IMR-90 (cell line): ENCODE measurements around the gene GAL3ST1. TPM values are rescaled to one million over a fixed set of nuclear protein-coding genes. Genes with fewer than 3 reads are reported as not detected.

Experiments used
- ATAC-seq: fragments of 200-7000 bp; cut with Tn5 transposase; 2 replicates; pipeline ENCODE4 v1.9.1; 2020; ENCODE audit warnings: low read depth, mild to moderate bottlenecking, moderate library complexity
- BruUV-seq: library from RNA; stranded (reverse); fragments of 400-500 nt; replicated peaks from 2 replicates; lab custom pipeline; 2021; lab: Mats Ljungman, UMichigan
- CTCF ChIA-PET: fragments of 300-600 bp; formaldehyde crosslinking; extraction: SDS; loops from one replicate; lab custom pipeline; 2021; ENCODE audit warnings: antibody characterized with exemption; lab: Yijun Ruan, JAX
- POLR2A ChIA-PET: fragments of 300-600 bp; sonication (Branson Sonifier 250); formaldehyde crosslinking; loops from one replicate; lab custom pipeline; 2022; ENCODE audit warnings: antibody characterized with exemption; ENCODE audit not compliant: unreplicated experiment; lab: Charles Lee
- DNase-seq: peaks from one replicate; pipeline ENCODE4 v3.0.0; 2013
- H2AFZ ChIP-seq: replicated peaks from 2 replicates; pipeline ENCODE3; 2013; ENCODE audit warnings: low read length, mild to moderate bottlenecking; ENCODE audit not compliant: poor library complexity
- H2AK5ac ChIP-seq: 2 replicates; pipeline ENCODE4 v1.6.1; 2013; ENCODE audit warnings: low read depth, low read length, inconsistent platforms
- H2AK9ac ChIP-seq: replicated peaks from 2 replicates; pipeline ENCODE3; 2013; ENCODE audit warnings: mild to moderate bottlenecking, low read depth, low read length, moderate library complexity; ENCODE audit not compliant: poor library complexity
- H2BK120ac ChIP-seq: 2 replicates; pipeline ENCODE4 v1.6.1; 2013; ENCODE audit warnings: low read depth, low read length, inconsistent platforms
- H2BK15ac ChIP-seq: 3 replicates; pipeline ENCODE4 v1.6.1; 2013; ENCODE audit warnings: low read depth, low read length, inconsistent platforms
- H2BK20ac ChIP-seq: 2 replicates; pipeline ENCODE4 v1.6.1; 2013; ENCODE audit warnings: low read depth, mild to moderate bottlenecking, inconsistent platforms, low read length, moderate library complexity
- H2BK5ac ChIP-seq: 2 replicates; pipeline ENCODE4 v1.6.1; 2013; ENCODE audit warnings: mild to moderate bottlenecking, low read depth, low read length, inconsistent platforms; ENCODE audit not compliant: poor library complexity, severe bottlenecking
- H3K14ac ChIP-seq: replicated peaks from 2 replicates; pipeline ENCODE4 v1.6.1; 2013; ENCODE audit warnings: low read depth, low read length, inconsistent platforms
- H3K18ac ChIP-seq: 2 replicates; pipeline ENCODE4 v1.6.1; 2013; ENCODE audit warnings: low read depth, low read length, control low read depth
- H3K23ac ChIP-seq: 2 replicates; pipeline ENCODE4 v1.6.1; 2013; ENCODE audit warnings: low read depth, low read length, inconsistent platforms
- H3K27ac ChIP-seq: 2 replicates; pipeline ENCODE4 v1.5.1; 2013; ENCODE audit warnings: mild to moderate bottlenecking, control low read depth, low read length; ENCODE audit not compliant: insufficient read depth
- H3K27me3 ChIP-seq: 2 replicates; pipeline ENCODE4 v1.6.1; 2013; ENCODE audit warnings: low read length; ENCODE audit not compliant: control insufficient read depth, insufficient read depth
- H3K36me3 ChIP-seq: 2 replicates; pipeline ENCODE4 v1.6.1; 2013; ENCODE audit warnings: low read length, mixed read lengths; ENCODE audit not compliant: control insufficient read depth, insufficient read depth
- H3K4ac ChIP-seq: 2 replicates; pipeline ENCODE4 v1.6.1; 2013; ENCODE audit warnings: low read depth, low read length, inconsistent platforms
- H3K4me1 ChIP-seq: 2 replicates; pipeline ENCODE4 v1.6.1; 2013; ENCODE audit warnings: low read length, mixed read lengths; ENCODE audit not compliant: control insufficient read depth, insufficient read depth
- H3K4me2 ChIP-seq: 2 replicates; pipeline ENCODE4 v1.6.1; 2013; ENCODE audit warnings: low read depth, mild to moderate bottlenecking, control low read depth, low read length, moderate library complexity
- H3K4me3 ChIP-seq: 2 replicates; pipeline ENCODE4 v1.5.1; 2013; ENCODE audit warnings: low read depth, mild to moderate bottlenecking, control low read depth, low read length, moderate library complexity; ENCODE audit not compliant: insufficient read depth
- H3K56ac ChIP-seq: 2 replicates; pipeline ENCODE4 v1.6.1; 2013; ENCODE audit warnings: low read length, inconsistent platforms; ENCODE audit not compliant: insufficient read depth; ENCODE audit errors: extremely low read depth
- H3K79me1 ChIP-seq, 2 experiments: 2 replicates each; pipeline ENCODE4 v1.6.1; 2013; ENCODE audit warnings: low read length in 2 of 2, inconsistent platforms in 1 of 2, low read depth in 1 of 2
- H3K9ac ChIP-seq: 2 replicates; pipeline ENCODE4 v1.6.1; 2013; ENCODE audit warnings: low read depth, low read length, control low read depth
- H3K9me1 ChIP-seq: 2 replicates; pipeline ENCODE4 v1.6.1; 2013; ENCODE audit warnings: low read length, inconsistent platforms; ENCODE audit not compliant: insufficient read depth
- H3K9me3 ChIP-seq: 2 replicates; pipeline ENCODE4 v1.6.1; 2013; ENCODE audit warnings: low read length; ENCODE audit not compliant: control insufficient read depth, insufficient read depth
- H4K20me1 ChIP-seq: 2 replicates; pipeline ENCODE4 v1.6.1; 2013; ENCODE audit warnings: low read length, inconsistent platforms; ENCODE audit not compliant: insufficient read depth
- H4K5ac ChIP-seq: 2 replicates; pipeline ENCODE4 v1.6.1; 2013; ENCODE audit warnings: mild to moderate bottlenecking, low read depth, low read length, control low read depth
- H4K8ac ChIP-seq, 2 experiments: 2 replicates each; pipeline ENCODE4 v1.6.1; 2013; ENCODE audit warnings: low read depth in 2 of 2, low read length in 2 of 2, control low read depth in 1 of 2, inconsistent platforms in 1 of 2
- H4K91ac ChIP-seq: 2 replicates; pipeline ENCODE4 v1.6.1; 2013; ENCODE audit warnings: low read depth, low read length, inconsistent platforms; ENCODE audit not compliant: insufficient read depth
- BHLHE40 ChIP-seq: fragments of 150-350 bp; IDR thresholded peaks from 2 replicates; pipeline ENCODE4 v1.6.1; 2016; ENCODE audit warnings: mild to moderate bottlenecking, low read depth, low read length
- CEBPB ChIP-seq: IDR thresholded peaks from 2 replicates; pipeline ENCODE4 v1.6.1; 2012; ENCODE audit warnings: low read depth, low read length, improper control_type of control experiment
- CHD1 ChIP-seq: IDR thresholded peaks from 2 replicates; pipeline ENCODE4 v1.6.1; 2012; ENCODE audit warnings: low read depth, low read length, improper control_type of control experiment
- FOS ChIP-seq: fragments of 150-350 bp; IDR thresholded peaks from 2 replicates; pipeline ENCODE4 v1.6.1; 2016; ENCODE audit warnings: low read depth, low read length
- MAFK ChIP-seq: IDR thresholded peaks from 2 replicates; pipeline ENCODE4 v1.6.1; 2012; ENCODE audit warnings: low read depth, low read length, improper control_type of control experiment
- MAZ ChIP-seq: IDR thresholded peaks from 2 replicates; pipeline ENCODE4 v1.6.1; 2012; ENCODE audit warnings: low read depth, mild to moderate bottlenecking, low read length, improper control_type of control experiment, moderate library complexity, borderline replicate concordance
- MXI1 ChIP-seq: IDR thresholded peaks from 2 replicates; pipeline ENCODE4 v1.6.1; 2012; ENCODE audit warnings: low read depth, mild to moderate bottlenecking, low read length, moderate library complexity, borderline replicate concordance
- NFE2L2 ChIP-seq: fragments of 150-350 bp; IDR thresholded peaks from 2 replicates; pipeline ENCODE4 v1.6.1; 2016; ENCODE audit warnings: low read depth, mild to moderate bottlenecking, low read length
- POLR2A ChIP-seq: IDR thresholded peaks from 2 replicates; pipeline ENCODE4 v1.6.1; 2012; ENCODE audit warnings: mild to moderate bottlenecking, low read depth, low read length
- RAD21 ChIP-seq: IDR thresholded peaks from 2 replicates; pipeline ENCODE4 v1.6.1; 2012; ENCODE audit warnings: low read length, improper control_type of control experiment
- RCOR1 ChIP-seq: IDR thresholded peaks from 2 replicates; pipeline ENCODE4 v1.6.1; 2012; ENCODE audit warnings: mild to moderate bottlenecking, low read length, improper control_type of control experiment; ENCODE audit not compliant: insufficient replicate concordance
- RFX5 ChIP-seq: IDR thresholded peaks from 2 replicates; pipeline ENCODE4 v1.8.0; 2012; ENCODE audit warnings: low read depth, mild to moderate bottlenecking, low read length, moderate library complexity
- SMC3 ChIP-seq: fragments of 150-350 bp; IDR thresholded peaks from 2 replicates; pipeline ENCODE4 v1.6.1; 2016; ENCODE audit warnings: low read depth, mild to moderate bottlenecking, antibody characterized with exemption, low read length, moderate library complexity
- WGBS, 2 experiments: methylation state at CpG; one replicate each; pipeline versions ENCODE4 v1.1.5 to v1.1.7; 2013; ENCODE audit warnings: missing lambda C conversion rate in 2 of 2; ENCODE audit not compliant: insufficient read length in 1 of 2; ENCODE audit errors: extremely low coverage in 2 of 2; 5-methylcytosine and 5-hydroxymethylcytosine counted together
- dilution Hi-C: fragments of 300-500 bp; cut with HindIII; formaldehyde crosslinking; loops from one replicate; pipeline ENCODE4 v1.14.3; 2018; ENCODE audit warnings: low sequenced_read_pairs; ENCODE audit not compliant: unreplicated experiment
- in situ Hi-C: fragments of 300-500 bp; cut with MboI; formaldehyde crosslinking; loops from 3 replicates; pipeline ENCODE4 v1.14.3; 2019; ENCODE audit warnings: low sequenced_read_pairs, inconsistent platforms, mixed read lengths
- intact Hi-C: fragments of 100-400 bp; cut with micrococcal nuclease; formaldehyde crosslinking; loops from 2 replicates; pipeline ENCODE4 v1.10.0; 2022
- polyA plus RNA-seq, 3 experiments: library from polyadenylated mRNA; depleted of rRNA; stranded (reverse); fragments of >200 nt; gene quantifications; 2 replicates each; pipeline ENCODE4 v1.2.3, GENCODE V29; 2012; ENCODE audit warnings: low replicate concordance in 1 of 3
- total RNA-seq: library from RNA; depleted of rRNA; stranded (reverse); fragments of >200 nt; gene quantifications from 2 replicates; pipeline ENCODE4 v1.2.3, GENCODE V29; 2012
- TF ChIP-seq, protein P1 (sequence below): fragments of 150-350 bp; IDR thresholded peaks from 2 replicates; pipeline ENCODE4 v1.6.1; 2016; ENCODE audit warnings: low read depth, mild to moderate bottlenecking, low read length, moderate library complexity, borderline replicate concordance
- TF ChIP-seq, protein P2 (sequence below): conservative IDR thresholded peaks from 2 replicates; pipeline ENCODE4 v1.5.1; 2012; ENCODE audit warnings: mild to moderate bottlenecking, low read depth, low read length, improper control_type of control experiment

Gene GAL3ST1
- total and polyA plus RNA-seq, 2 of the 4 experiments (the other 2 are of a cell fraction), result not detected

DNA sequence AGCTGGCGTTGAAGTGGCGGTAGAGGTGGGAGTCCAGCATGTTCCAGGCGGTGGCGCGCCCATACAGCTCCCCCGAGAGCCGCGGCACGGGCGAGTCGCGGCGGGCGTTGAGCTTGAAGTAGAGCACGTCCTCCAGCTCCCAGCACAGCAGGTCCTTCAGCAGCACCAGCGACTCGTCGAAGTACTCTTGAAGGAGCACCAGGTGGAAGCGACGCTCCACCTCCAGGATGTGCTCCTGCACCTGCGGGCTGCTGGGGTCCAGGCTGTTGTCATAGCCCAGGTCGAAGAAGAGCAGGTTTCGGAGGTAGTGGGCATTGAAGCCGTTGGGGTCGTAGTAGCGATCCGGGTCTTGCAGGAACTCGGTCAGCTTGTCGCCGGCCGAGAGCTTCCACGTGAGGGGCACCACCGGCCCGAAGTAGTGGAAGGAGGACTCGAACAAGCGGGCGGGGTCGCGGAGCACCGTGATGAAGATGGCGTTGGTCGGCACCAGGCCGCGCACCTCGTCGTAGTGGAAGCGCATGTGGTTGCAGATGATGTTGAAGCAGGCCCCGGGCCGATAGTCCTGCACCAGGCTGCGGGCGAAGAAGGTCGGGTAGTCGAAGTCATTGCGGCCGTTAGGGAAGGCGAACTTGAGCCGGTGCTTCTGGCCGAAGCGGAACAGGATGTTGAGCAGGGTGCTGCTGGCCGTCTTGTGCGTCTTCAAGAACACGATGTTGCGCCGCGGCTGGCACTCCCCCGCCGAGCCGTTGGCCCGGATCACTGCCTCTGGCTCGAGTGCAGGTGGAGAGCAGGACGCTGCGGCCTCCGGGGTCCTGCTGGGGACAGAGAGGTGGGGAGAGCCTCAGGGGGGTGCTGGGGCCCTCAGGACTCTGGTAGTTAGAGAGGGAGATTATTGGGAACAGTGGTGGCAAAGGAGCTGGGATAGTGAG, 18.9 kb downstream of the GAL3ST1 start:
- ChIA-PET CTCF (no interaction called here), POLR2A (no interaction called here)
- intact Hi-C loops, result no loop called here
- Histone ChIP-seq H3K14ac (no peak overlapping the region), H3K27me3 (peaks cover 13% of the 10 kb centered on the region), H3K4me3 (no peak overlapping the region), H3K9me1 (no peaks in the 10 kb centered on the region), H4K5ac (no peak overlapping the region), H2BK20ac (no peak overlapping the region), H3K4ac (no peak overlapping the region), H3K4me2 (no peak overlapping the region), H3K18ac (no peak overlapping the region), H3K4me1 (no peaks in the 10 kb centered on the region), H4K91ac (no peak overlapping the region), H3K79me1 (no peaks in the 10 kb centered on the region), H3K9ac (no peak overlapping the region), H2AK5ac (no peak overlapping the region), H2AK9ac (no peak overlapping the region), H3K9me3 (no peaks in the 10 kb centered on the region), H3K27ac (no peak overlapping the region), H2BK120ac (no peak overlapping the region), H4K20me1 (no peaks in the 10 kb centered on the region), H2BK5ac (no peak overlapping the region), H3K23ac (no peak overlapping the region), H4K8ac (no peak overlapping the region), H2AFZ (peak overlapping the region; percentile 23), H2BK15ac (no peak overlapping the region), H3K36me3 (no peaks in the 10 kb centered on the region), H3K56ac (no peak overlapping the region)
- in situ Hi-C loops, result no loop called here
- WGBS, 2 experiments, result 91% methylated on average over 65 of the region's 73 CpGs; no CpG with 5 or more reads in 1 of the 2 experiments
- DNase-seq, result no peak
- BruUV-seq, result no TSS peak
- dilution Hi-C loops, result no loop called here
- no peak for ATAC-seq
- no peak for TF ChIP-seq FOS
- TF ChIP-seq, protein P1, sequence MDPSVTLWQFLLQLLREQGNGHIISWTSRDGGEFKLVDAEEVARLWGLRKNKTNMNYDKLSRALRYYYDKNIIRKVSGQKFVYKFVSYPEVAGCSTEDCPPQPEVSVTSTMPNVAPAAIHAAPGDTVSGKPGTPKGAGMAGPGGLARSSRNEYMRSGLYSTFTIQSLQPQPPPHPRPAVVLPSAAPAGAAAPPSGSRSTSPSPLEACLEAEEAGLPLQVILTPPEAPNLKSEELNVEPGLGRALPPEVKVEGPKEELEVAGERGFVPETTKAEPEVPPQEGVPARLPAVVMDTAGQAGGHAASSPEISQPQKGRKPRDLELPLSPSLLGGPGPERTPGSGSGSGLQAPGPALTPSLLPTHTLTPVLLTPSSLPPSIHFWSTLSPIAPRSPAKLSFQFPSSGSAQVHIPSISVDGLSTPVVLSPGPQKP, result no peak
- TF ChIP-seq RCOR1, result no peak
- no peak for TF ChIP-seq MAFK
- TF ChIP-seq MXI1, result no peak
- no peak for TF ChIP-seq NFE2L2
- TF ChIP-seq RFX5, result no peak
- no peak for TF ChIP-seq POLR2A
- TF ChIP-seq MAZ, result no peak
- TF ChIP-seq, protein P2, sequence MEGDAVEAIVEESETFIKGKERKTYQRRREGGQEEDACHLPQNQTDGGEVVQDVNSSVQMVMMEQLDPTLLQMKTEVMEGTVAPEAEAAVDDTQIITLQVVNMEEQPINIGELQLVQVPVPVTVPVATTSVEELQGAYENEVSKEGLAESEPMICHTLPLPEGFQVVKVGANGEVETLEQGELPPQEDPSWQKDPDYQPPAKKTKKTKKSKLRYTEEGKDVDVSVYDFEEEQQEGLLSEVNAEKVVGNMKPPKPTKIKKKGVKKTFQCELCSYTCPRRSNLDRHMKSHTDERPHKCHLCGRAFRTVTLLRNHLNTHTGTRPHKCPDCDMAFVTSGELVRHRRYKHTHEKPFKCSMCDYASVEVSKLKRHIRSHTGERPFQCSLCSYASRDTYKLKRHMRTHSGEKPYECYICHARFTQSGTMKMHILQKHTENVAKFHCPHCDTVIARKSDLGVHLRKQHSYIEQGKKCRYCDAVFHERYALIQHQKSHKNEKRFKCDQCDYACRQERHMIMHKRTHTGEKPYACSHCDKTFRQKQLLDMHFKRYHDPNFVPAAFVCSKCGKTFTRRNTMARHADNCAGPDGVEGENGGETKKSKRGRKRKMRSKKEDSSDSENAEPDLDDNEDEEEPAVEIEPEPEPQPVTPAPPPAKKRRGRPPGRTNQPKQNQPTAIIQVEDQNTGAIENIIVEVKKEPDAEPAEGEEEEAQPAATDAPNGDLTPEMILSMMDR, result no peak
- TF ChIP-seq SMC3, result no peak
- TF ChIP-seq BHLHE40, result no peak
- TF ChIP-seq RAD21, result no peak
- TF ChIP-seq CEBPB, result no peak
- TF ChIP-seq CHD1, result no peak
